Activated T-cell treated with anti-CD3 and anti-CD28 coated beads, Interleukin-2, amount 50 U/mL, for 72 hours (primary cell): ENCODE measurements around the gene COG1. TPM values are rescaled to one million over a fixed set of nuclear protein-coding genes. Genes with fewer than 3 reads are reported as not detected.
A peak's percentile ranks its signal among the peaks of the same experiment; 100 is the strongest.

Source experiments
- ATAC-seq, 2 donors: fragments of 150-1000 bp; cut with Tn5 transposase; replicated peaks in 1 of 2; 2 replicates each; pipeline ENCODE4 v1.10.0; 2021; ENCODE audit warnings: moderate library complexity in 2 of 2, mild to moderate bottlenecking in 1 of 2
- DNase-seq, 2 donors: peaks; one replicate each; pipeline ENCODE4 v3.0.0; 2021 to 2022; ENCODE audit warnings: mixed read lengths in 1 of 2
- H3K27ac Mint-ChIP-seq: one replicate; pipeline ENCODE4 v1.8.0; 2022; ENCODE audit warnings: mild to moderate bottlenecking, moderate library complexity, mixed read lengths
- H3K27me3 Mint-ChIP-seq: one replicate; pipeline ENCODE4 v1.8.0; 2022; ENCODE audit warnings: low read depth, mixed read lengths
- H3K36me3 Mint-ChIP-seq, 2 donors: one replicate each; pipeline ENCODE4 v1.8.0; 2022; ENCODE audit warnings: mixed read lengths in 2 of 2, mild to moderate bottlenecking in 1 of 2; ENCODE audit not compliant: insufficient read depth in 2 of 2
- H3K4me1 Mint-ChIP-seq: one replicate; pipeline ENCODE4 v1.8.0; 2022; ENCODE audit warnings: low read depth, mixed read lengths
- H3K4me3 Mint-ChIP-seq, 2 donors: one replicate each; pipeline ENCODE4 v1.8.0; 2022; ENCODE audit warnings: mild to moderate bottlenecking in 2 of 2, mixed read lengths in 2 of 2, moderate library complexity in 2 of 2
- H3K9me3 Mint-ChIP-seq, 2 donors: one replicate each; pipeline ENCODE4 v1.8.0; 2022; ENCODE audit warnings: mixed read lengths in 2 of 2
- total RNA-seq, 2 donors: library from RNA; stranded (reverse); gene quantifications; one replicate each; pipeline ENCODE4 v1.2.3, GENCODE V29; 2022

The COG1 gene
- total RNA-seq, 2 donors from 2014 or later = 36.2 to 37.1 TPM

DNA sequence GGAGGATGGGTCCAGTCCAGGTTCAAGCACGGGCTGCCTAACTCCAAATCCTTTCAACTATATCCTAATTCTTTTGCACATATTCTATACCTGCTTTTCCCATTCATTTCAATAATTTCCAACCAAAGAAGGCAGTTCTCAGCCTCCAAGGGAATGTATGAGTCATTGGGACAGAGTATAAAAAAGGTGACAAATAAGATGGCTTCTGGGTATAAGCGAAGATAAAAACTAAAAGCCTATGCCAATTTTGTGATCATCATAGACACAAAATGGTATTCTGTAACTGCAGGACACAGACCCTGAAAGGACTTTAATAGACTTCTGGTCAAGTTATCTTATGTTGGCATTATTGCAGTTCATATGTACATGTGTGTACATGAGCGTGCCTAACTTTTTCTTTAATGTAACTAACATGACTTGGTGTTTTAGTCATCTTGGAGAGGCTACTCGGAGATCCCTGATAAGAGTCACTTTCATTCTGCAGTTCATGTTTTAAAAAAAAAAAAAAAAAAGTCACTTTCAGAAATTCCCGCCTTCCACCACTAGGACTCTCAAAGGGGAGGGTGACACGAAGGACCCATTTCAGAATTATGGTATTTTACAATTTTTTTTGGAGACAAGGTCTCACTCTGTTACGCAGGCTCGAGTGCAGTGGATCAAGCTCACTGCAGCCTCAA lies 17.3 kb downstream of the COG1 start:
- peak in 1 of 2 donors; percentile 13 for ATAC-seq
- Mint-ChIP-seq H3K9me3 (no peaks in the 10 kb centered on the region), H3K4me1 (peaks cover 33% of the 10 kb centered on the region), H3K27me3 (no peaks in the 10 kb centered on the region), H3K27ac (peak overlapping the region; percentile 62), H3K36me3 (peaks cover 8 to 32% of the 10 kb centered on the region in 2 donors), H3K4me3 (no peak overlapping the region)
- DNase-seq = no peak

DNA sequence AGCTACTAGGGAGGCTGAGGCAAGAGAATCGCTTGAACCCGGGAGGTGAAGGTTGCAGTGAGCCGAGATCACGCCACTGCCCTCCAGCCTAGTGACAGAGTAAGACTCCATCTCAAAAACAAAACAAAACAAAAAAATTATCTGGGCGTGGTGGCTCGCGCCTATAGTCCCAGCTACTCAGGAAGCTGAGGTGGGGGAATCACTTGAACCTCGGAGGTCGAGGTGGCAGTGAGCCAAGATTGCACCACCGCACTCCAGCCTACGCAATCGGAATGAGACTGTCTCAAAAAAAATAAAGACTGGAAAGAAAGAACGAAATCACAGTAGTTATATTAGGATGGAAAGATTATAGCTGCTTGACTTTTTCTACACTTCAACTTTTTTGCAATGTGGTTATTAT lies 18.9 kb downstream of the COG1 start:
- Mint-ChIP-seq H3K36me3 (peaks cover 9 to 29% of the 10 kb centered on the region in 2 donors), H3K9me3 (no peaks in the 10 kb centered on the region), H3K27ac (peak overlapping the region; percentile 96), H3K27me3 (no peaks in the 10 kb centered on the region), H3K4me3 (peak overlapping the region; percentile 69 to 70), H3K4me1 (peaks cover 49% of the 10 kb centered on the region)
- ATAC-seq (peak; percentile 57 to 63), DNase-seq (peak; percentile 48 to 67)

DNA sequence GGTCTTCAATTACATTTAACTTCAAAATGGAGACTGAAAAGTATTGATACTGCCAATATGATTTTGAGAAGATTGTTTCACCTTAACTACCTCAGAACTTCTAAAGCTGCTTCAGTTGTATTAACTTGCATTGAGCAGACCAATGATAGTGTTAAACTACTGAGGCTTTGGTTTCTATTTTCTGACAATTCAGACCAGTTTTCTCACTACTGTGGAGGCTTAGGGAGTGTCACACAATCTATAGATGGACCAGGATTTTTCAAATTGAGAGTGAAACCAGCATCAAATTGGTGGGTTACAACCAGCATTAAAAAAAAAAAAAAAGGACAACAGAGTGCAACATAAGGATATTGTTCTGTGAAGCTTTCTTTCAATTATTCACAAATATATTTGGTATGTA lies 21.2 kb downstream of the COG1 start:
- Mint-ChIP-seq H3K4me1 (peaks cover 49% of the 10 kb centered on the region), H3K27ac (no peak overlapping the region), H3K4me3 (no peak overlapping the region), H3K9me3 (no peaks in the 10 kb centered on the region), H3K27me3 (no peaks in the 10 kb centered on the region), H3K36me3 (peaks cover 3 to 14% of the 10 kb centered on the region in 2 donors)
- ATAC-seq (no peak), DNase-seq (no peak)

DNA sequence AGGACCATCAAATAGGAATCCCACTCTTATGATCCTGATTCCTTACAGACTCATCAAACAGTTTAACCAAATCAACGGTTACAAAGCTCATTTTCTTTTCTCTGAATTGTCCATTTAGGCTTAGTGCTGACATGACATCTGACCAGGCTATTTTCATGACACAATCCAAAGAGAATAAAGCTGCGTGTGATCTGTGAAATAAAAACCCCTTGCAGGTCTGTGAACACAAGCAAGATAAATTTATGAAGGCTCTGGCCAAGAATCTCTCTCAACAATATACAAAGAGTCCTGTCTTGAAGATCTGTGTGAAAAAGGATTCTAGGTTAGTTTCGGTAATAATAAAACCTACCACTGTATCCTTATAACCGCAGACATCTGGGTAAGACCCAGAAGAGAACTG lies 22.0 kb downstream of the COG1 start:
- peak overlapping the region; percentile 46 for H3K27ac Mint-ChIP-seq

DNA sequence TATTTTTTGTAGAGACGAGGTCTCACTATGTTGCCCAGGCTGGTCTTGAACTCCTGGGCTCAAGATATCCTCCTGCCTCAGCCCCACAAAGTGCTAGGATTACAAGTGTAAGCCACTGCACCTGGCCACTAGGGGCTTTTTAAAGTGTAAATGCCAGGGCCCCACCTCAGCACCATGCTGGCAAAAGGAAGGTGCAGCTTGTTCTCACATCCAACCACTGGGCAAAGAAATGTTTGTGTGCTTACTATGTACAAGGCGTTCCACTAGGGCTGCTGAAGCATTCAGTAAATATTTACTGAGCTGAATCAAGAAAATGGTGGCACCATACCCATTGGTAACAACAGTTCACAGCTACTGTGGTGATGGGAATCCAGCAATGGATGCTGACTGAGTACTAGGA lies 22.6 kb downstream of the COG1 start:
- Mint-ChIP-seq H3K4me1 (peaks cover 37% of the 10 kb centered on the region), H3K27ac (no peak overlapping the region), H3K4me3 (no peak overlapping the region), H3K27me3 (no peaks in the 10 kb centered on the region), H3K9me3 (no peaks in the 10 kb centered on the region), H3K36me3 (peaks cover 3 to 17% of the 10 kb centered on the region in 2 donors)
- no peak for DNase-seq
- ATAC-seq = no peak

More for the DNA sequence above, 22.0 kb downstream of the COG1 start:
- Mint-ChIP-seq H3K4me3 (no peak overlapping the region), H3K4me1 (peaks cover 43% of the 10 kb centered on the region), H3K36me3 (peaks cover 3 to 16% of the 10 kb centered on the region in 2 donors), H3K27me3 (no peaks in the 10 kb centered on the region), H3K9me3 (no peaks in the 10 kb centered on the region)
- no peak for DNase-seq
- no peak for ATAC-seq

DNA sequence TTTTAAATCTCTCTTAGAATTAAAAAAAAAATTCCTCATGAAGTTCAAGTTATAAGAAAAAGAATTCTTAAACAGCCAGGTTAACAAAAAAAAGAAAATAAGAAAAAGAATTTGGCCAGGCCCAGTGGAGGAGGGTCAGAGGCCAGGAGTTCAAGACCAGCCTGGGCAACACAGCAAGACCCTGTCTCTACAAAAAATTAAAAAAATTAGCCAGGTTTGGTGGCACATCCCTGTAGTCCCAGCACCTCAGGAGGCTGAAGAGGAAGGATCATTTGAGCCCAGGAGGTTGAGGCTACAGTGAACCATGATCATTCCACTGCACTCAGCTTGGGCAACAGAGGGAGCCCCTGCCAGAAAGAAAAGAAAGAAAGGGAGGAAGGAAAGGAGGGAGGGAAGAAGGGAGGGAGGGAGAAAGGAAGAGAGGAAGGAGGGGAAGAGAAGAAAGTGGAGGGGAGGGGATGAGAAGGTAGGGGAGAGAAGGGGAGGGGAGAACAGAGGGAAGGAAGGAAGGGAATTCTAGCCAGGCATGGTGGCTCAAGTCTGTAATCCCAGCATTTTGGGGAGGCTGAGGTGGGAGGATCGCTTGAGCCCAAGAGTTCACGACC lies 30.9 kb downstream of the COG1 start:
- peaks cover 0 to 11% of the 10 kb centered on the region in 2 donors for H3K36me3 Mint-ChIP-seq
- H3K9me3 Mint-ChIP-seq = no peaks in the 10 kb centered on the region
- H3K27ac Mint-ChIP-seq = no peak overlapping the region
- DNase-seq (no peak), ATAC-seq (no peak)
- H3K4me1 Mint-ChIP-seq = peaks cover 32% of the 10 kb centered on the region
- no peaks in the 10 kb centered on the region for H3K27me3 Mint-ChIP-seq
- no peak overlapping the region for H3K4me3 Mint-ChIP-seq

DNA sequence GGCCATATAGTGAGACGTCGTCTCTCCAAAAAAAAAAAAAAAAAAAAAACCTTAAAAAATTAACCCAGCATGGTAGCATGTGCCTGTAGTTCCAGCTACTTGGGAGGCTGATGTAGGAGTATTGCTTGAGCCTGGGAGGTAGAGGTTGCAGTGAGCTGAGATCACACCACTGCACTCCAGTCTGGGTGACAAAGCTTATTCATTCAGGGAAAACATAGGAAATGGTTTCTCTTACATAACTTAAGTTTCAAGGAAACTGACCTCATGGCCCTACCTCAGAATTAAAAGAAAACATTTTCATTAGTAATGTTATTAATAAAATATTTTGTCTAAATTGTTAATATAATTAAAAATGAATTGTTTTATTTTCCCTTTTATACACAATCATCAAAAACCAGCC lies 31.4 kb downstream of the COG1 start:
- no peaks in the 10 kb centered on the region for H3K27me3 Mint-ChIP-seq
- no peak overlapping the region for H3K27ac Mint-ChIP-seq
- peaks cover 38% of the 10 kb centered on the region for H3K4me1 Mint-ChIP-seq
- H3K36me3 Mint-ChIP-seq = peaks cover 0 to 11% of the 10 kb centered on the region in 2 donors
- no peaks in the 10 kb centered on the region for H3K9me3 Mint-ChIP-seq
- H3K4me3 Mint-ChIP-seq = no peak overlapping the region
- ATAC-seq = no peak
- DNase-seq = no peak

DNA sequence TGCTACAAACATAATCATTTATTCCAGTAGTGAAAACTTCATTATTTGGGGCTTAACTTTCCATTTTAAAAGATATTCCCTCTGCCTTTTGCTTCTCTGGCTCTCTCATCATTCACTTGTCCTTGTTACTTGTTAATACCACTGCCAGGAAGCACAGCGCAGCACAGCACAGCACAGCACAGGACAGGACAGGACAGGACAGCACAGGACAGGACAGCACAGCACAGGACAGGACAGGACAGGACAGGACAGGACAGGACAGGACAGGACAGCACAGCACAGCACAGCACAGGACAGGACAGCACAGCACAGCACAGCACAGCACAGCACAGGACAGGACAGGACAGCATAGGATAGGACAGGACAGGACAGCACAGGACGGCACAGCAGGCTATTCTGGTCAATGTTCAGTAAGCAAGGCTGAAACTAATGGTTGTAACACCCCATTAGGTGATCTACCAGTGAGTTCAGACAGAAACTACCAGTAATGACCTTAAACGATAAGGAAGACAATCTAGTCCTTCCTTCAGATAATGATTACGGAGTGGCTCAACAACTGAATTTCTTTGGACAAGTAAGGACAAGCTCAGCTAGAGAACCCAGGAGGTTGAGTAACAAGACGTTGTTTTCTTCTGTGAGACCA lies 31.9 kb downstream of the COG1 start:
- H3K9me3 Mint-ChIP-seq = no peaks in the 10 kb centered on the region
- H3K4me3 Mint-ChIP-seq = no peak overlapping the region
- peaks cover 43% of the 10 kb centered on the region for H3K4me1 Mint-ChIP-seq
- ATAC-seq (no peak), DNase-seq (no peak)
- H3K27ac Mint-ChIP-seq = no peak overlapping the region
- H3K36me3 Mint-ChIP-seq = peaks cover 0 to 11% of the 10 kb centered on the region in 2 donors
- H3K27me3 Mint-ChIP-seq = no peaks in the 10 kb centered on the region

DNA sequence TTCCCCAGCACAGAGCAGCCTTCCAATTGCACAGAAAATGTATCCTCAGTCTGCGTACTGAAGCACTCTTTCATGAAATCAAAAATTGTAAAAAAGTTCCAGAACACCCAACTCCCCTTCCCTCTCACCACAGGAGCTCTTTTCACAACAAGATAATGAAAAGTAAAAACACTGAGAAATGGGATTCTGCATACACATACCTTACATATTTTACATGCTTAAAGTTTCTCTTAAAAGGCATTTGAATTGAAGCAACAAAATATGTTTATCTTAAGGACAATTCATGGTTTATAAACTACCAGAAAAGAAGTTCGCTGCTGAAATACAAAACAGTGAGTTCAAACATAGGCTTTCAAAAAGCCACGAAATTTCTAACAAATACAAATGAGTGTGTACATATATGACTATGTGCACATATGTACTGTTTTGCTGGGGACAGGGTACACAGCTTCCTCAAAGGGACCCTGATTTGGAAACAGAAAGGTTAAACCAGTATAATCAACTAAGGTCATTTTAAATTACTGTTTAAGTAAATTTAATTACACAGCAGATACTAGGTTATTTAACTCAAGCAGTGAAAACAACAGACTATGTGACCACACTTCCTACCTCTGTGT lies 33.8 kb downstream of the COG1 start:
- DNase-seq (no peak), ATAC-seq (peak; percentile 79 to 82)
- Mint-ChIP-seq H3K27ac (peak overlapping the region; percentile 32), H3K27me3 (no peaks in the 10 kb centered on the region), H3K4me3 (peak overlapping the region; percentile 66 to 80), H3K36me3 (peaks cover 0 to 10% of the 10 kb centered on the region in 2 donors), H3K4me1 (peaks cover 60% of the 10 kb centered on the region), H3K9me3 (no peaks in the 10 kb centered on the region)

DNA sequence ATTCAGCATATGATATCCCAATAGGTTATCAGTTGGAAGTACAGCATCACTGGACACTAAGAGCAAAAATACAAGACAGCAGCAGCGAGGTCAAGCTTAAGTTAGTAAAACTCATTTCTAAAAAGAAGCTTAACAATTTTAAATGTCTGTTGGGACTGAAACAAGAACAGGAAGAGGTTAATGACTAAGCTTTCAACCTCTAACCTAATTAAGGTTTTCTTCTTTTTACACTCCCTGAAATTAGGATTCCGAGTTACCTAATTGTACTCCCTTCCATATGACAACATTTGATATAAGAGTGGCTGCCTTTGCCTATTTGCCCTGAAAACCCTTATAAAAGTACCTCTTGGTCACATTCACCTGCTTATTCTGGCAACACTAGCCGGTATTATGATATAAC lies 34.5 kb downstream of the COG1 start:
- DNase-seq (no peak), ATAC-seq (peak; percentile 17 to 27)
- Mint-ChIP-seq H3K4me1 (peaks cover 58% of the 10 kb centered on the region), H3K4me3 (peak overlapping the region; percentile 66 to 80), H3K27me3 (no peaks in the 10 kb centered on the region), H3K36me3 (peaks cover 0 to 12% of the 10 kb centered on the region in 2 donors), H3K9me3 (no peaks in the 10 kb centered on the region), H3K27ac (peak overlapping the region; percentile 32)

DNA sequence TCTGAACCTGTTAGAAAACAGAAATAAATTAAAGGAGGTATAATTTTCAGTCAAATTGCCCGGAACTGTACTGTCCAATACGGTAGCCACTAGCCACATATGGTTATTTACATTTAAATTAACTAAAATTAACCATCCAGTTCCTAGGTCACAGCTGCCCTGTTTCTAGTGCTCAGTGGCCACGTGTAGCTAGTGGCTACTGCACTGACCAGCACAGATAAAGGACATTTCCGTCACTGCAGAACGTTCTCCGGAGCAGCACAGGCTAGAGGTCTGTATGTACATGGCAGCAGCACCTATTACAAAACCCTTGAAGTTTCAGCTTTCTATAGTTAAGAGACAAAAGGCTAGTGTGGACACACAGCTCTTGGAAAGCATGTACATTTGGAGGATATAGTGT lies 35.1 kb downstream of the COG1 start:
- Mint-ChIP-seq H3K4me3 (peak overlapping the region; percentile 66 to 80), H3K36me3 (peaks cover 2 to 14% of the 10 kb centered on the region in 2 donors)
- no peak for ATAC-seq

DNA sequence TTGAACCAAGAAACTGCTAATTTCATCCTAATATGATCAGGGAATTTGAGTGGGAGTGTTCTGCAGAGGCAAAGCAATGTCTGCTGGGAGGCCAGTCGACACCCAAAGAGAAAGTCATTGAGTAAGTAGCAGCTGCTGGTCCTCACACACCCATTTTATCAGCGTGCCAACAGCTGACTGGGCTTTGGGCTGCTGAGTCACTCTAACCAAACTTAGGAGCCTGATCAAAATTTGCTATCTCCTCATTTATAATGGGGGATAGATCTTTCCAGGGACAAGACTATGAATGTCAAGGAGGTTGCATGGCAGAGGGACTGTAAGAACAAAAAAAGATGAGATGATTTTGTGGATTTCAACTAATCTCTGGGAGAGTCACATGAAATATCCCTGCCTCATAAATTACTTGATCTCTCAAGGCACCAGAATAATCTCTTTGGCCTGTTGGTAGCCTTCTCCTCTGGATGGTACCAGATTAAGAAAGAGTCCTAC lies 35.9 kb downstream of the COG1 start:
- Mint-ChIP-seq H3K27ac (peak overlapping the region; percentile 84), H3K4me1 (peaks cover 65% of the 10 kb centered on the region), H3K36me3 (peaks cover 5 to 15% of the 10 kb centered on the region in 2 donors), H3K4me3 (peak overlapping the region; percentile 1 to 55), H3K27me3 (no peaks in the 10 kb centered on the region), H3K9me3 (no peaks in the 10 kb centered on the region)
- ATAC-seq (no peak), DNase-seq (peak; percentile 12 to 22)

More for the DNA sequence above, 35.1 kb downstream of the COG1 start:
- H3K27ac Mint-ChIP-seq = no peak overlapping the region
- H3K9me3 Mint-ChIP-seq = no peaks in the 10 kb centered on the region
- DNase-seq = no peak
- no peaks in the 10 kb centered on the region for H3K27me3 Mint-ChIP-seq
- H3K4me1 Mint-ChIP-seq = peaks cover 56% of the 10 kb centered on the region

DNA sequence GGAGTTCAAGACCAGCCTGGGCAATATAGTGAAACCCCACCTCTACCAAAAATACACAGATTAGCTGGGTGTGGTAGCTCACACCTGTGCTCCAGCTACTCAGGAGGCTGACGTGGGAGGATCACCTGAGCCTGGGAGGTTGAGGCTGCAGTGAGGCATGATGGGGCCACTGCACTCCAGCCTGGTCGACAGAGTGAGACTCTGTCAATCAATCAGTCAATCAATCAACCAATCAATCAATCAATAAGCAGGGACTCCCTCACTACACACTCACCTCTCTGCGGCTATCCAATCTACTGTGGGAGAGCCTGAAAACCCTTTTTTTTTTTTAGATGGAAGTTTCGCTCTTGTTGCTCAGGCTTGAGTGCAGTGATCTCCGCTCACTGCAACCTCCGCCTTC lies 37.2 kb downstream of the COG1 start:
- no peak for ATAC-seq
- Mint-ChIP-seq H3K27ac (no peak overlapping the region), H3K36me3 (peaks cover 5 to 15% of the 10 kb centered on the region in 2 donors), H3K9me3 (no peaks in the 10 kb centered on the region), H3K27me3 (no peaks in the 10 kb centered on the region), H3K4me1 (peaks cover 67% of the 10 kb centered on the region), H3K4me3 (peak overlapping the region; percentile 86 to 93)
- no peak for DNase-seq
